ACHN (cell line): Measurements from ENCODE around the gene PI4K2B.
"Not testable (repeated sequence)": the region's sequence is repeated elsewhere in the genome, so short reads cannot be mapped to it uniquely, and the experiment has no call there.

Source experiments
- DNase-seq: peaks from one replicate; pipeline ENCODE4 v3.0.0-alpha.2; 2015
- in situ Hi-C: cut with HindIII; loops from 2 replicates; pipeline ENCODE4 v1.10.0; 2017; ENCODE audit warnings: low sequenced_read_pairs, low pct_ligation_motif_present, low pct_unique_long_range_greater_than_20kb

Gene PI4K2B

GRCh38 chr4:25297528-25298242 lies 63.9 kb downstream of the PI4K2B start:
- in situ Hi-C loops: no loop called here
- no peak for DNase-seq

DNA sequence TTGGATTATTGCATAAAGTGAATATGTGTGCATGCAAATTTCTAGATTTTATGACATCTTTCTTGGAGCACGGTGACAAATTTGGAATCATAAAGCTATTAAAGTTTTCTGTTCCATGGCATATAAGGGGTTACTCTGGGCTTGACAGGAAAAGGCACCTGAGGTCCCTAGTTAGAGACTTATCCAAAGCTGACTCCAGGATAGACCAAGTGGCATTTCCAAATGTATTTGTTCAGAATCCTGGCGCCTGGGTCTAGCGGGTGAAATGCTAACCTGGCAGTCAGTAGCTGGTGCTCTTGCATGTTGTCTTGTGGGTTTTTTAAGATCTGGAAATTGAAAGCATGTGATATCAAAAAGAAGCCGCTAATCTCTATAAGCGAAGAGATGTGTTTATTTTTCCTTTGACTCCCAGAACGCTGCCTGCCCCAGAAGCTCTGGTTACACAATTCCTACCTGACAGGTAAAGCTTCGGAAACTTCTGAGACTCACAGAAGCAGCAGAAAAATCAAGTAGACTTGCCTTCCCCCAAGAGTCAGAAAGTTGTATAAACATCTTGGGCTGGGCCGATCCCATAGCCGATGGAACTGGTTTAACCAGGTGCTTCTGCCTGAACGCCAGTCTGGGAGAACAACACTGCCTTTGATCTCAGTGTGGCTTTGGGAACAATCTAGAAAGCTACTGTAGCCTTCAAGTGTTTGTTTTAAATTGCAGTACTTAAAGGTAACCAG lies 65.8 kb downstream of the PI4K2B start:
- in situ Hi-C loops: no loop called here

DNA sequence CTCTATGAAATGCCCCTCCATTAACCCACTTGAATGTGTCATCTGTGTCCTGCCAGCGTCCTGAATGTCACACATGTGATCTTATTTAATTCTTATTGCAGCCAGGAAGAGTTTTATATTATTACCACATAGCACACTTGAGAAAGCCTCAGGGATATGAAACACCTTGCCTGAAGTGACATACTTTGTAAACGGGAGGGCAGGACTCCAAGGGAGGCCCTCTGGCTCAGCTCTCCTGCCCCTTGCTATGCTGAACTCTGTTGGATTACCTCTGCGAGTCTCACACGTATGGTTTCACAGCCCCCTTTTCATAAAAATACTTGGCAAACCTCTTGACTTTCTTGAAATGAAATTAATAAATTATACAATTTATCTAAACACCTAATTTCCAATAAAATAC lies 67.6 kb downstream of the PI4K2B start:
- in situ Hi-C loops: no loop called here
- DNase-seq: no peak

More for the DNA sequence above, 65.8 kb downstream of the PI4K2B start:
- DNase-seq: no peak

DNA sequence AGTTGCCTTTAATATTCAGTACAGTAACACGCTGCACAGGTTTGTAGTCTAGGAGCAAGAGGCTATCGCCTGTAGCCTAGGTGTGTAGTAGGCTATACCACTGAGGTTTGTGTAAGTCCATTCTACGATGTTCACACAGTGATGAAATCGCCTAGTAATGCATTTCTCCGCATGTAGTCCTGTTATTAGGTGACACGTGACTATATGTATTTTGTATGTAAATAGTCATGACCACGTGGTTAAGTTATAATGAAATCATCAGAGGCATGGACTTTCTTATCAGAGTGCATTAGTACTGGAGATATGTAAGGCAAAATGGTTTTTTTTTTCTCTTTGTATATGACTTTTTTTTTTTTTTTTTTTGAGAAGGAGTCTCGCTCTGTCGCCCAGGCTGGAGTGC lies 68.8 kb downstream of the PI4K2B start:
- no peak for DNase-seq
- in situ Hi-C loops: no loop called here

- DNase-seq: no peak
- in situ Hi-C loops: no loop called here
These were observed 69.7 kb downstream of the PI4K2B start for GRCh38 chr4:25303578-25303977.

GRCh38 chr4:25306518-25307057 lies 72.8 kb downstream of the PI4K2B start:
- no peak for DNase-seq
- in situ Hi-C loops: no loop called here

DNA sequence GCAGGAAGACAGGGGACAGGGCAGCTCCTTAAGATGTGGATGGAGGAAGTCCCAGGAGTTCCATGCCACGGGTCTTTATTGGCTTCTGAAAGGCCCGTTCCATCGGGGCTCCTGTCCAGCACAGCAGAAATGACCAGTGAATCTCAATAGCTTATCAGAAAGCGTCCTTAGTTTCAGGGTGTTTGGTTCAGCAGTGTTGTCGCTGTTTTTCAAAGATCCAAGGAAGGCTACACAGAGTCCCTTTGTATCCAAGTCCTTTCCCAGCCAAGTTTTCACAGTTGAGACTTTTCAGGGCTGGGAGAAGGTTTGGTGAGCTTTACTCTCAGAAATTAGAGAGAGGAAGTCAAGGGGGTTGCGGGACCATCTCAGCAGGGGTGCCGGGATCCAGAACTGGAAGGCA lies 73.8 kb downstream of the PI4K2B start:
- in situ Hi-C loops: no loop called here
- no peak for DNase-seq

DNA sequence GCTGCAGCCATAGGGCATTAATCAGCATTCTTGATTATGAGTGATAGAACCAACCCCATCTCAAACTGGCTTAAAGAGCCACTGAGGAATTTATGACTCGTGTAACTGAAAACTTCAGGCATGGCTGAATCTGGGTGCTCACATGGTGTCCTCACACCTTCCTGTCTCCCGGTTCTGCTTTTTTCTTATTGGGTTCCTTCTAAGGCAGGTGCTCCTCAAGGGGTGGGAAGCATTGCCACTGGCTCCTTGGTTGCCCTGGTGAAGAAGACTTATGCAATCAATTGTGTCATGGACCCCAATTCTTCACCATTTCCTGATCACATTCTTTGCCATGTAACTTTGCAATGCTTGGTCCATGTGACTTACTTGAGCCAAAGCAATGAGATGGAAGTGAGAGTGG lies 74.5 kb downstream of the PI4K2B start:
- in situ Hi-C loops: no loop called here
- no peak for DNase-seq

- DNase-seq: no peak
- in situ Hi-C loops: no loop called here
These were observed 74.9 kb downstream of the PI4K2B start for GRCh38 chr4:25308761-25309160.

GRCh38 chr4:25310066-25310802 lies 76.4 kb downstream of the PI4K2B start:
- in situ Hi-C loops: no loop called here
- DNase-seq: no peak

DNA sequence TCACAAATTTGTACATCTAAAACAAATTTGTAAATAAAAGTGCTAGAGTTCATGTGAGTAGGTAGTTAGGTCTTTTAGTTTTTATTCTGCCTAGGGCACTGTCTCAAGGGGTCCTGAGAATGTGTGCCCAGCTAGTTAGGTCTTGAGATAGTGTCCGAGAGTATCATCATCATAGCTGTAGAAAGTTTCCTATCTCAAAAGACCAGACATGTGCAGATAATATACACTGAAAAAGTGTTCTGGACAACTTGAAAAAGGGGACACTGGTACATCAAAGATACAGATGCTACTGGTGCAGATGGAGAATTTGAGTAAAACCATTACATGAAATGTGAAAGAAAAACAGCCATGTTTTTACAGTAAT lies 77.0 kb downstream of the PI4K2B start:
- in situ Hi-C loops: no loop called here
- DNase-seq: no peak

DNA sequence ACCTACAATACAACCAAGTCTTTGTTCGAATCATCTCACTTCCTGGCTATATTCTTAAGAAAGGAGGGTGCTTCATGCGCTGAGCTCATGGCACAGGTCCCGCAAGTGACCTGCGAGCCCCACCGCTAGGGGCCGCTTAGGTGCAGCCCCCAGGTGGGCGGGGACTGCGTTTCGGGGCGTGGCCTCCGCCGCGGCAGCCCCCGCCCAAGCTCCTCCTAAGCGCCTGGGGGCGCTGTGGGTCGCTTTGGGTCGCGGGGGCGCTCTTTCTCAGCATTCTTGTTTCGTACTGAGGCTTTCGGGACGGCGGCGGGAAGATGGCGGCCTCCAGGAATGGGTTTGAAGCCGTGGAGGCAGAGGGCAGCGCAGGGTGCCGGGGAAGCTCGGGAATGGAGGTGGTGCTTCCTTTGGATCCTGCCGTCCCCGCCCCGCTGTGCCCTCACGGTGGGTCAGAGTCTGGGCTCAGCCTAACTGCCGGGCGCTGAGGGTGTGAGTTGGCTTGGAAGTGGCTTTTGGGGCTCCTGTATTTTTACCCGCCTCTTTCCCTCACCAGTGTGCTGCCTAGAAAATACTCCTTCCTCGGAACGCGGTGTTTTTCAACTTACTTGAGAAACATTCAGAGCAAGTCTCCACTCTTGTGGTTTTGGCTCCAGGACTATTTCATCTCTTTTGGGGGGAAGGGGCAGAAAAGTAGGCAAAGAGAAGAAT lies 78.8 kb downstream of the PI4K2B start, which contains the start of gene ZCCHC4:
ZCCHC4 (plus strand) TSS at position 279 of the 705 bp plus-strand sequence; CDS start at position 315, 36 bp downstream.
- peak; percentile 87 for DNase-seq
- in situ Hi-C loops: no loop called here

DNA sequence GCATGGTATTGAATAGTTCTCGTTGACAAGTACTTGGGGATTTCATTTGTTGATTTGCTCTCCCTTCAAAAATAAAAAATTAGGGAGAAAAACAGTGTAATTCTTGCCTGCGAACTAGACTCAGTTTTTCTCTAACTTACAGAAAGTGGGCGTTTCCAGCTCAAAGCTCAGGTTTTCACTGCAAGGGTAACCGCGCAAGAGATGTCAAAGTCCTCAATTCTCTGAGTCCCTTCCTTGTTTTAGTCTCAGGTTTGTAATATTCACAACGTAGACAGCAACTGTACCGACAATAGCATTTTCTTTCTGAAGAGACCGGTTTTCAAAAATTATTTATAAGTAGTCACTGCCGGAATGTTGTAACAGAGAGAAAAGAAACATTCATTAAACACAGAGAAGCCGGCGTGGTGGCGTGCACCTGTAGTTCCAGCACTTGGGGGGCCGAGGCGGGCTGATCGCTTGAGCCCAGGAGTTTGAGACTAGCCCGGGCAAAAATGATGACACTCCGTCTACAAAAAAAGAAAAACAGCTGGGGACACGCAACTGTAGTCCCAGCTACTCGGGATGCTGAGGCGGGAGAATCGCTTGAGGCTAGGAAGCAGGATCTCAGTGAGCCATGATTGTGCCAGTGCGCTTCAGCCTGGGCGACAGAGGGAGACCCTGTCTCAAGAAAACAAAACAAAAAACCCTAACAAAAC lies 79.5 kb downstream of the PI4K2B start:
- DNase-seq: peak; percentile 37
- in situ Hi-C loops: no loop called here

DNA sequence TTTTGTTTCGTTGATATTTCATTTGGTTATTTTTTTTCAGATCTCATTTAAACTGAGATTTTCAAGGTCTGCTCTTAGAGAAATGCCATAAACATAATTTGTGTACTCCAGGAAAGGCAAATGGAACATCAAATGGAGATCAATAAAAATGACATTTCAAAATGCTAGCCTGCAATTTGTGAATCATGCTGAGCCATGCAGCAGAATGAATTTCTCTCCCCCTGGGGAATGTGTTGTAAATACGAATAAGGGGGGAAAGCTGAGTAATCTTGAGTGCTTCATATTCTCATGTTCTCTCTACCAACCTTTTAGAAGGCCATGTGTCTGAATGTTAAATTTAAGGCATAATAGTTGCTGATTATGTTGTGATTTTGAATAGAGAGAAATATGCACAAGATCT lies 86.5 kb downstream of the PI4K2B start:
- peak; percentile 22 for DNase-seq
- in situ Hi-C loops: no loop called here

- peak; percentile 67 for DNase-seq
- in situ Hi-C loops: no loop called here
These were observed 86.9 kb downstream of the PI4K2B start for GRCh38 chr4:25320773-25321172.

DNA sequence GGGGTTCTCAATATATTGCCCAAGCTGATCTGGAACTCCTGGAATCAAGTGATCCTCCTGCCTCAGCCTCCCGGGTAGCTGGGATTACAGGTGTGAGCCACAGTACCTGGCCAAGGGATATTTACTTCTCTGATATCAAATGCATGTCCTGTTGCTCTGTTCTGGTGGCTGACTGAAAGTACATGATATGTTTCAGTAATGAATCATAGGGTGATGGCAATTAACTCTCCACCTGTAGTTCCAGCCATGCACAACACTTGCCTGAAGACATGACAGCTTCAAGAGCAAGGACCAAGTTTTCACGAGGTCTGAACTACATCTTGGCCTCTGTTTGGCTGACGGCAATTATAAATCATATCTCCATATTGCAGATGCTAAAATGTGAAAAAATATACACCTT lies 87.9 kb downstream of the PI4K2B start:
- DNase-seq: no peak
- in situ Hi-C loops: no loop called here

GRCh38 chr4:25328463-25328862 lies 94.6 kb downstream of the PI4K2B start:
- in situ Hi-C loops, DNase-seq: not testable (repeated sequence)
